HepG2 (cell line): ENCODE data around the gene ARHGEF16. TPM values are rescaled to one million over a fixed set of nuclear protein-coding genes. Genes with fewer than 3 reads are reported as not detected.

Source experiments
- CHD4 ChIP-seq: fragments of 200-600 bp; sonication (generic); IDR thresholded peaks from 2 replicates; pipeline ENCODE4 v1.7.0; 2017; ENCODE audit warnings: mild to moderate bottlenecking, low read length, borderline replicate concordance
- FOSL1 ChIP-seq: sonication (generic); formaldehyde crosslinking; IDR thresholded peaks from 2 replicates; pipeline ENCODE4 v1.9.0; 2021; ENCODE audit warnings: missing genetic modification reagents, borderline replicate concordance
- HMG20B ChIP-seq: conservative IDR thresholded peaks from 2 replicates; pipeline ENCODE4 v1.6.1; 2016; ENCODE audit warnings: missing genetic modification reagents, missing compliant biosample characterization
- KDM1A ChIP-seq: IDR thresholded peaks from 2 replicates; pipeline ENCODE4 v1.6.1; 2016; ENCODE audit warnings: missing compliant biosample characterization
- MYC ChIP-seq: sonication (generic); formaldehyde crosslinking; IDR thresholded peaks from 2 replicates; pipeline ENCODE4 v1.9.0; 2021; ENCODE audit warnings: missing genetic modification reagents, borderline replicate concordance
- NFATC3 ChIP-seq: sonication (generic); formaldehyde crosslinking; IDR thresholded peaks from 2 replicates; pipeline ENCODE4 v1.5.1; 2020; ENCODE audit warnings: mild to moderate bottlenecking, missing genetic modification reagents
- PRMT3 ChIP-seq: sonication (generic); formaldehyde crosslinking; IDR thresholded peaks from 2 replicates; pipeline ENCODE4 v1.8.1; 2022; ENCODE audit warnings: low read depth, mild to moderate bottlenecking, moderate library complexity, missing genetic modification reagents, borderline replicate concordance
- RFXAP ChIP-seq: sonication (generic); formaldehyde crosslinking; IDR thresholded peaks from 2 replicates; pipeline ENCODE4 v1.4.0; 2020; ENCODE audit warnings: missing genetic modification reagents, borderline replicate concordance
- SALL2 ChIP-seq: sonication (generic); formaldehyde crosslinking; IDR thresholded peaks from 2 replicates; pipeline ENCODE4 v1.8.1; 2023; ENCODE audit warnings: mild to moderate bottlenecking, missing genetic modification reagents, inconsistent platforms
- SETDB1 ChIP-seq: sonication (generic); formaldehyde crosslinking; IDR thresholded peaks from 2 replicates; pipeline ENCODE4 v1.5.1; 2020; ENCODE audit warnings: missing genetic modification reagents, mild to moderate bottlenecking, borderline replicate concordance
- TBX2 ChIP-seq: sonication (generic); formaldehyde crosslinking; IDR thresholded peaks from 2 replicates; pipeline ENCODE4 v1.5.0; 2020; ENCODE audit warnings: missing genetic modification reagents, mild to moderate bottlenecking, borderline replicate concordance
- ZBTB4 ChIP-seq: sonication (generic); formaldehyde crosslinking; IDR thresholded peaks from 2 replicates; pipeline ENCODE4 v1.4.0; 2020; ENCODE audit warnings: missing genetic modification reagents, mild to moderate bottlenecking, borderline replicate concordance
- ZKSCAN5 ChIP-seq: sonication (generic); formaldehyde crosslinking; IDR thresholded peaks from 2 replicates; pipeline ENCODE4 v1.5.1; 2020; ENCODE audit warnings: mild to moderate bottlenecking, missing genetic modification reagents
- ZNF10 ChIP-seq: sonication (generic); formaldehyde crosslinking; IDR thresholded peaks from 2 replicates; pipeline ENCODE4 v1.4.0; 2020; ENCODE audit warnings: mild to moderate bottlenecking, low read depth, missing genetic modification reagents, borderline replicate concordance
- ZNF274 ChIP-seq: sonication (generic); formaldehyde crosslinking; IDR thresholded peaks from 2 replicates; pipeline ENCODE4 v1.5.1; 2020; ENCODE audit warnings: mild to moderate bottlenecking, missing genetic modification reagents
- ZNF329 ChIP-seq: sonication (generic); formaldehyde crosslinking; IDR thresholded peaks from 2 replicates; pipeline ENCODE4 v1.9.0; 2021; ENCODE audit warnings: low read depth, mild to moderate bottlenecking, missing genetic modification reagents
- ZNF333 ChIP-seq: sonication (generic); formaldehyde crosslinking; IDR thresholded peaks from 2 replicates; pipeline ENCODE4 v1.4.0; 2020; ENCODE audit warnings: mild to moderate bottlenecking, missing genetic modification reagents, borderline replicate concordance
- ZNF33A ChIP-seq: sonication (generic); formaldehyde crosslinking; IDR thresholded peaks from 2 replicates; pipeline ENCODE4 v1.5.1; 2020; ENCODE audit warnings: missing genetic modification reagents, mild to moderate bottlenecking, moderate library complexity, borderline replicate concordance
- ZNF354B ChIP-seq: sonication (generic); formaldehyde crosslinking; IDR thresholded peaks from 2 replicates; pipeline ENCODE4 v1.8.0; 2022; ENCODE audit warnings: mild to moderate bottlenecking, missing genetic modification reagents
- ZNF644 ChIP-seq: IDR thresholded peaks from 2 replicates; pipeline ENCODE4 v1.6.1; 2016; ENCODE audit warnings: low read depth
- ZSCAN31 ChIP-seq: sonication (generic); formaldehyde crosslinking; IDR thresholded peaks from 2 replicates; pipeline ENCODE4 v1.5.0; 2020; ENCODE audit warnings: low read depth, mild to moderate bottlenecking, missing genetic modification reagents
- polyA plus RNA-seq, 8 experiments: library from polyadenylated mRNA; depleted of rRNA in 3 of 8; stranded (reverse) in 7 of 8; unstranded in 1 of 8; fragments of >200 nt; fragmentation: Illumina TruSeq in 4 of 8; extraction: Trizol in 4 of 8; gene quantifications; 2 replicates each; pipeline versions ENCODE4 v1.2.1 to v1.2.3, GENCODE V29; 2011 to 2016; ENCODE audit warnings: low read depth in 4 of 8, missing spikeins in 1 of 8, mixed read lengths in 1 of 8; ENCODE audit not compliant: insufficient read depth in 1 of 8
- total RNA-seq, 5 experiments: library from RNA; depleted of rRNA; stranded (reverse); fragments of >200 nt; fragmentation: Illumina TruSeq; extraction: Trizol; gene quantifications; 2 replicates each; pipeline ENCODE4 v1.2.3, GENCODE V29; 2016; ENCODE audit warnings: low read depth in 1 of 5
- TF ChIP-seq, protein P1 (sequence below), 2 experiments: IDR thresholded peaks; 2 replicates each; pipeline ENCODE4 v1.6.1; 2011 to 2012; ENCODE audit warnings: low read length in 2 of 2, borderline replicate concordance in 1 of 2, low read depth in 1 of 2, mild to moderate bottlenecking in 1 of 2, moderate library complexity in 1 of 2

Gene ARHGEF16
- total and polyA plus RNA-seq, 2 of the 13 experiments (the other 11 are each of a cell fraction or from before 2014, with no cell fraction given) = 20.3 to 39.9 TPM

GRCh38 chr1:3423896-3424611, 30.4 kb upstream of the ARHGEF16 start (continued):
- TF ChIP-seq ZNF329 = no peak
- TF ChIP-seq SALL2 (CRISPR knock-in tag) = no peak
- no peak for TF ChIP-seq PRMT3 (CRISPR knock-in tag)
- no peak for TF ChIP-seq KDM1A (CRISPR knock-in tag)
- no peak for TF ChIP-seq ZNF33A (CRISPR knock-in tag)
- no peak for TF ChIP-seq ZBTB4 (CRISPR knock-in tag)
- TF ChIP-seq ZNF10 (CRISPR knock-in tag) = no peak
- no peak for TF ChIP-seq ZNF354B (CRISPR knock-in tag)
- no peak for TF ChIP-seq NFATC3 (CRISPR knock-in tag)
- TF ChIP-seq ZSCAN31 (CRISPR knock-in tag) = no peak
- TF ChIP-seq HMG20B (CRISPR knock-in tag) = no peak
- TF ChIP-seq MYC (CRISPR knock-in tag) = peak; percentile 26; the same call in 1 of the 2 replicates
- no peak for TF ChIP-seq ZNF644 (CRISPR knock-in tag)
- peak; percentile 71; the same call in 1 of the 2 replicates for TF ChIP-seq ZNF333 (CRISPR knock-in tag)
- TF ChIP-seq FOSL1 (CRISPR knock-in tag) = no peak
- TF ChIP-seq CHD4 = no peak
- 0 out of 2 replicates have a peak, but pooled peaks have one; percentile 54 for TF ChIP-seq ZNF274 (CRISPR knock-in tag)
- TF ChIP-seq, protein P1, sequence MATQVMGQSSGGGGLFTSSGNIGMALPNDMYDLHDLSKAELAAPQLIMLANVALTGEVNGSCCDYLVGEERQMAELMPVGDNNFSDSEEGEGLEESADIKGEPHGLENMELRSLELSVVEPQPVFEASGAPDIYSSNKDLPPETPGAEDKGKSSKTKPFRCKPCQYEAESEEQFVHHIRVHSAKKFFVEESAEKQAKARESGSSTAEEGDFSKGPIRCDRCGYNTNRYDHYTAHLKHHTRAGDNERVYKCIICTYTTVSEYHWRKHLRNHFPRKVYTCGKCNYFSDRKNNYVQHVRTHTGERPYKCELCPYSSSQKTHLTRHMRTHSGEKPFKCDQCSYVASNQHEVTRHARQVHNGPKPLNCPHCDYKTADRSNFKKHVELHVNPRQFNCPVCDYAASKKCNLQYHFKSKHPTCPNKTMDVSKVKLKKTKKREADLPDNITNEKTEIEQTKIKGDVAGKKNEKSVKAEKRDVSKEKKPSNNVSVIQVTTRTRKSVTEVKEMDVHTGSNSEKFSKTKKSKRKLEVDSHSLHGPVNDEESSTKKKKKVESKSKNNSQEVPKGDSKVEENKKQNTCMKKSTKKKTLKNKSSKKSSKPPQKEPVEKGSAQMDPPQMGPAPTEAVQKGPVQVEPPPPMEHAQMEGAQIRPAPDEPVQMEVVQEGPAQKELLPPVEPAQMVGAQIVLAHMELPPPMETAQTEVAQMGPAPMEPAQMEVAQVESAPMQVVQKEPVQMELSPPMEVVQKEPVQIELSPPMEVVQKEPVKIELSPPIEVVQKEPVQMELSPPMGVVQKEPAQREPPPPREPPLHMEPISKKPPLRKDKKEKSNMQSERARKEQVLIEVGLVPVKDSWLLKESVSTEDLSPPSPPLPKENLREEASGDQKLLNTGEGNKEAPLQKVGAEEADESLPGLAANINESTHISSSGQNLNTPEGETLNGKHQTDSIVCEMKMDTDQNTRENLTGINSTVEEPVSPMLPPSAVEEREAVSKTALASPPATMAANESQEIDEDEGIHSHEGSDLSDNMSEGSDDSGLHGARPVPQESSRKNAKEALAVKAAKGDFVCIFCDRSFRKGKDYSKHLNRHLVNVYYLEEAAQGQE (IDR thresholded peaks at IDR 0.05; ENCODE audit: borderline replicate concordance in 1 of 2, low read depth in 1 of 2, low read length in 2 of 2) = no peak
- peak; percentile 62 for TF ChIP-seq TBX2
- no peak for TF ChIP-seq RFXAP (CRISPR knock-in tag)
- no peak for TF ChIP-seq ZKSCAN5
- TF ChIP-seq SETDB1 (CRISPR knock-in tag) = no peak
